IPS-15b (cell line): ENCODE results near the gene OR2V1.
"Not testable (repeated sequence)": the region's sequence is repeated elsewhere in the genome, so short reads cannot be mapped to it uniquely, and the experiment has no call there.

ENCODE experiments used
- H3K27me3 ChIP-seq: one replicate; pipeline ENCODE4 v1.6.1; 2013; ENCODE audit warnings: low read length; ENCODE audit not compliant: control insufficient read depth, insufficient read depth
- H3K36me3 ChIP-seq: one replicate; pipeline ENCODE4 v1.6.1; 2013; ENCODE audit warnings: low read length; ENCODE audit not compliant: control insufficient read depth, insufficient read depth
- H3K4me1 ChIP-seq: one replicate; pipeline ENCODE4 v1.6.1; 2013; ENCODE audit warnings: mild to moderate bottlenecking, low read length; ENCODE audit not compliant: control insufficient read depth, insufficient read depth
- H3K4me3 ChIP-seq: one replicate; pipeline ENCODE4 v1.5.1; 2013; ENCODE audit warnings: low read depth, low read length
- H3K9ac ChIP-seq: one replicate; pipeline ENCODE4 v1.6.1; 2013; ENCODE audit warnings: low read depth, mild to moderate bottlenecking, low read length
- H3K9me3 ChIP-seq: one replicate; pipeline ENCODE4 v1.6.1; 2013; ENCODE audit warnings: mild to moderate bottlenecking, low read length; ENCODE audit not compliant: control insufficient read depth, insufficient read depth

The OR2V1 gene

GRCh38 chr5:181121675-181122561 is 9.1 kb downstream of the OR2V1 start:
- no peaks in the 10 kb centered on the region for H3K4me1 ChIP-seq
- peaks cover 4% of the 10 kb centered on the region for H3K27me3 ChIP-seq
- H3K36me3 ChIP-seq = no peaks in the 10 kb centered on the region
- H3K9me3 ChIP-seq = no peaks in the 10 kb centered on the region
- no peak overlapping the region for H3K4me3 ChIP-seq
- H3K9ac ChIP-seq = no peak overlapping the region

GRCh38 chr5:181120761-181121160 is 10.2 kb downstream of the OR2V1 start:
- no peaks in the 10 kb centered on the region for H3K9me3 ChIP-seq
- H3K36me3 ChIP-seq = no peaks in the 10 kb centered on the region
- no peak overlapping the region for H3K9ac ChIP-seq
- H3K27me3 ChIP-seq = peaks cover 13% of the 10 kb centered on the region
- no peaks in the 10 kb centered on the region for H3K4me1 ChIP-seq
- H3K4me3 ChIP-seq = no peak overlapping the region

- H3K4me1 ChIP-seq = no peaks in the 10 kb centered on the region
- H3K27me3 ChIP-seq = peaks cover 18% of the 10 kb centered on the region
- H3K9ac ChIP-seq = no peak overlapping the region
- H3K9me3 ChIP-seq = no peaks in the 10 kb centered on the region
- H3K4me3 ChIP-seq = no peak overlapping the region
- no peaks in the 10 kb centered on the region for H3K36me3 ChIP-seq
Measured at GRCh38 chr5:181120306-181120705, 10.7 kb downstream of the OR2V1 start.

DNA sequence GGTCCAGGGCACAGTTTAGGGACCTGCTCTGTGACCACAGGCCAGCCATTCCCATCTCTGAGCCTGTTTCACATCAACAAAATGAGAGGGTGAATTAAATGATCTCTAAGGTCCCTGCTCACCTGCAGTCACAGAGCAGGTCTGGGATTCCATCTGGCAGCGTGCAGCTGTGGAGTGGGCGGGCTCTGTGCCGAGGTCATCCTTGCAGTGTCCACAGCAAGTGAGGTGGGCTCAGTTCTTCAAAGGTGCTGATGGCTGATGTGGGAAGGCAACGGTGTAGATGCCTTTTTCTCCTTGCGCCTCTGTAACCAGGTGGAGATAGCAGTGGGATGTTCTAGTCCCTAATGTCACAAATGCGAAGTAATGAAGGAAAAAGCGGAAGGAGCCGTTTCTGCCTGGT is 11.9 kb downstream of the OR2V1 start:
- no peak overlapping the region for H3K4me3 ChIP-seq
- H3K9ac ChIP-seq = no peak overlapping the region
- H3K27me3 ChIP-seq = peaks cover 30% of the 10 kb centered on the region
- no peaks in the 10 kb centered on the region for H3K4me1 ChIP-seq
- H3K9me3 ChIP-seq = no peaks in the 10 kb centered on the region
- no peaks in the 10 kb centered on the region for H3K36me3 ChIP-seq

- H3K4me3 ChIP-seq = no peak overlapping the region
- peaks cover 35% of the 10 kb centered on the region for H3K27me3 ChIP-seq
Measured at GRCh38 chr5:181118369-181118768, 12.6 kb downstream of the OR2V1 start.

DNA sequence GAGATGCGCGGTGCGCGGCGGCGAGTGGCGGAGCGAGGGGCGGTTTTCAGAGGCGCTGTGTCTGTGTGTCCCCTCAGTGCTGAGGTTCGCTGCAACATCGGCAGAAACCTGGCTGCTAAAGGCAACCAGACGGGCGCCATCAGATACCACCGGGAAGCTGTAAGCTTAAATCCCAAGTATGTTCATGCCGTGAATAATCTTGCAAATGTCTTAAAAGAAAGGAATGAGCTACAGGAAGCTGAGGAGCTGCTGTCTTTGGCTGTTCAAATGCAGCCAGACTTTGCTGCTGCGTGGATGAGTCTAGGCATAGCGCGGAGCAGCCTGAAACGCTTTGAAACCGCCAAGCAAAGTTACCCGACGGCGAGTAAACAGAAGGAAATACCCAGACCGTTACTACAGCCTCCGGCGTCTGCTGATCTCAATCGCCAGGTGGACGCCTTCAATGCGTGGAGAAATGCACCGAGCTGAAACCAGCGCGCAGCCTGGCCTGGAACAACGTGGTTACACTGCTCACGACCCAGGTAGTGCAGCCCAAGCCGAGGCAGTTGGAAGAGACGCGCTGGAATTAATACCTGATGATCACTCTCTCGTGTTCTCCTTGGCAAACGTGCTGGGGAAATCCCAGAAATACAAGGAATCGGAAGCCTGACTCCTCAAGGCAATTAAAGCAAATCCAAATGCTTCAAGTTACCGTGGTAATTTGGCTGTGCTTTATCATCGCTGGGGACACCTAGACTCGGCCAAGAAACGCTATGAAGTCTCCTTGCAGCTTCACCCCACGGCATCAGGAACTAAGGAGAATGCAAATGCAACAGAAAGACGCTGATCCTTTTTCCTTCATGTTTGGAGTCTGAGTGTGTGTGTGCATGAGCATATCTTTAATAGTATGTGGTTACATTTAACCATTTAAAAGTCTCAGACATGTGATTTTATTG is 15.9 kb downstream of the OR2V1 start:
- H3K9ac ChIP-seq = no peak overlapping the region
- peaks cover 49% of the 10 kb centered on the region for H3K27me3 ChIP-seq
- H3K4me1 ChIP-seq = no peaks in the 10 kb centered on the region
- H3K36me3 ChIP-seq = no peaks in the 10 kb centered on the region
- no peaks in the 10 kb centered on the region for H3K9me3 ChIP-seq
- peak overlapping the region; percentile 40 for H3K4me3 ChIP-seq

More at GRCh38 chr5:181118369-181118768, 12.6 kb downstream of the OR2V1 start:
- Histone ChIP-seq H3K36me3 (no peaks in the 10 kb centered on the region), H3K4me1 (no peaks in the 10 kb centered on the region), H3K9me3 (no peaks in the 10 kb centered on the region), H3K9ac (no peak overlapping the region)

DNA sequence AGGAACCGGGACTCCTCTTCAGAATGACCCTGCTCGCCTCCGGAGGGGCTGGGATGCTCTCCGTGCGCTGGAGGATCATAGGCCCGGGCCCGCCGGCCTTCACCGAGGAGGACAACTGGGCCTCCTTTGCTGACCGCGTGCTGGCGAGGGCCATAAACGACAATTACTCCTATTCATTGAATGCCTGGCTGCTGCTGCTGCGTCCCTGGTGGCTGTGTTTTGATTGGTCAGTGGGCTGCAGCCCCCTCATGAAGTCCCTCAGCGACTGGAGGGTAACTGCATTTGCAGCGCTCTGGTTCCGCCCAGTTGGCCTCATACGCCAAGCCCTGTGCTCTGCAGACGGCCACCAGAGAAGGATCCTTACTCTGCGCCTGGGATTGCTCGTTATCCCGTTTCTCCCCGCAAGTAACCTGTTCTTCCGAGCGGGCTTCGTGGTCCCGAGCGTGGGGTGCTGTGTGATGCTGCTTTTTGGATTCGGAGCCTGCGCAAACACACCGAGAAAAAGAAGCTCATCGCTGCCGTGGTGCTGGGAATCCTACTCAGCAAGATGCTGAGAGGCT is 16.6 kb downstream of the OR2V1 start:
- no peaks in the 10 kb centered on the region for H3K9me3 ChIP-seq
- peak overlapping the region; percentile 40 for H3K4me3 ChIP-seq
- H3K9ac ChIP-seq = no peak overlapping the region
- peaks cover 49% of the 10 kb centered on the region for H3K27me3 ChIP-seq
- H3K36me3 ChIP-seq = no peaks in the 10 kb centered on the region
- no peaks in the 10 kb centered on the region for H3K4me1 ChIP-seq

DNA sequence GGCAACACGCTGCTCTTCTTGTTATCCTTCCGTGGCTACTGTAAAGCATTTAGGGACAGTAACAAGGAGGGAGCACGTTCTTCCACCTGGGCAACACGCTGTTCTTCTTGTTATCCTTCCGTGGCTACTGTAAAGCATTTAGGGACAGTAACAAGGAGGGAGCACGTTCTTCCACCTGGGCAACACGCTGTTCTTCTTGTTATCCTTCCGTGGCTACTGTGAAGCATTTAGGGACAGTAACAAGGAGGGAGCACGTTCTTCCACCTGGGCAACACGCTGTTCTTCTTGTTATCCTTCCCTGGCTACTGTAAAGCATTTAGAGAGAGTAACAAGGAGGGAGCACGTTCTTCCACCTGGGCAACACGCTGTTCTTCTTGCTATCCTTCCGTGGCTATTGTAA is 17.4 kb downstream of the OR2V1 start:
- not testable (repeated sequence) for H3K4me3 ChIP-seq, H3K9ac ChIP-seq, H3K4me1 ChIP-seq, H3K9me3 ChIP-seq, H3K36me3 ChIP-seq
- H3K27me3 ChIP-seq = peaks cover 50% of the 10 kb centered on the region

- Histone ChIP-seq H3K9me3 (no peaks in the 10 kb centered on the region), H3K4me1 (peaks cover 5% of the 10 kb centered on the region), H3K27me3 (peaks cover 52% of the 10 kb centered on the region), H3K9ac (no peak overlapping the region), H3K4me3 (no peak overlapping the region), H3K36me3 (no peaks in the 10 kb centered on the region)
Measured at GRCh38 chr5:181112476-181112875, 18.5 kb downstream of the OR2V1 start.

DNA sequence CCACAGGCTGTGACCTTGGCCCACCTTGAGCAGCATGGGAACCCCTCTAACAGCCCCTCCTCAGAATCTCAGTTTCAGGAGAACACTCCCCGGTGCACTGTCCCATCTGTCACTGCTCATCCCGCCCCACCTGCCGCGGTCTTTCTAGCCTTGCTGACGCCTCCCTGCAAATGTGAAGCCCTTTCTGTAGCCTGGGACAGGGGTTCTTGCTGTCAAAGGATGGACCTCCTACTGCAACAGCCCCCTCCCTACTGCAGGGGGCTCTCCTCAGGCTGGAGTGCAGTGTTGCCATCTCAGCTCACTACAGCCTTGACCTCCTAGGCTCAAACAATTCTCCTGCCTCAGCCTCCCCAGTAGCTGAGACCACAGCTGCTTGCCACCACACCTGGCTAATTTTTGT is 20.0 kb downstream of the OR2V1 start:
- Histone ChIP-seq H3K27me3 (peaks cover 50% of the 10 kb centered on the region), H3K9me3 (no peaks in the 10 kb centered on the region), H3K36me3 (no peaks in the 10 kb centered on the region), H3K4me1 (peaks cover 5% of the 10 kb centered on the region), H3K4me3 (no peak overlapping the region), H3K9ac (no peak overlapping the region)

- no peaks in the 10 kb centered on the region for H3K9me3 ChIP-seq
- H3K27me3 ChIP-seq = peaks cover 47% of the 10 kb centered on the region
- H3K9ac ChIP-seq = no peak overlapping the region
- H3K4me1 ChIP-seq = peaks cover 8% of the 10 kb centered on the region
- H3K4me3 ChIP-seq = no peak overlapping the region
- H3K36me3 ChIP-seq = no peaks in the 10 kb centered on the region
Measured at GRCh38 chr5:181109489-181110013, 21.4 kb downstream of the OR2V1 start.
